Measurements from ENCODE around the gene STK32C.

STK32C gene

DNA sequence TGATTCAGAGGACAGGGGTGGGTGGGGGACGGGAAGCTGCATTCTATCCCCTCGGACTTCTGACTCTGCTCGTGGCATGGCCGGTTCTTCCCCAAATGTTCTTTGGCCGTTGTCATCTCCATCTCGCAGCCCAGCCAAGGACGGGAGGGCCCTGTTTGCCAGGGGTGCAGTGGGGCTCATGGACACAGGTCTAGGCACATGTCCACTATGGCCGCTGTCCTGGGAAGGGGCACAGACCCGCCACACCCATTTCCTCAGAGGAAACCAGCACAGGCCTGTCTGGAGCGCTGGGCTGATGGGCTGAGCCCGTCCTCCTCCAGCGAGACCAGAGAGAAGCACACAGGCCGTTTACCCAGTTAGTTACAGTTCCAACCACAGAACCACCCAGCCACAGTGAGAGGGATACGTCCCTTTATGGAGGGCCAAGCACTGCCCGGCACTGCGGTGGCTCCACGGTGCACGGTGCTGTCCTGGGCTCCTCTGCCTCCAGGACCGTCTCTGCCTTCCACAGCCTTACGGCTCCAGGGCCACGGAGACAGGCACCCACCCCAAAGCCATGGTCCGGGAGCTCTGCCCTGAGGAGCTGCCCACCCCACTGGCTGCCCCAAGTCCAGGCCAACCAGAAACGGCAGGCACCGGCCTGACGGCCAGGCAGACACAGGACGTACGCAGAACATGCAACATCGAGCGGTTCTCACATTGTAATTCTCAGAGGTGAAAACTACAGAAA, 100.8 kb downstream of the STK32C start:
- no peak for DNase-seq

DNA sequence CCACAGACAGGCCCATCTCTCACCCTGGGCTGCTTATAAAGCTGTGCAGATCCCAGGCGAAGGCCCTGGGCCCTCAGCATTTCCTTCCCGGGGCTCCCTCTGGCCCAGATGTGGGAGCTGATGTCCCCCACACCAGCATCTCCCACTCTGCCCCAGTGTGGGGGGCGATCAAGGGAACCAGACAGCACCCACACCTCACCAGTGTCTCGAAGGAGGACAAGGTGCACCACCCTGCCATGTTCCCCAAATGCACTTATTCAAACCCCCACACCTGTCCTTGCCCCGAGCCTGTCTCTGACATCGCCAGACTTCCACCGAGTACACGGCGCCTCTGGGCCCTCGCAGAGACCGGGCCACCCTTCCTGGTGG, 101.4 kb downstream of the STK32C start:
- no peak for DNase-seq

GRCh38 chr10:132205650-132206376, 101.9 kb downstream of the STK32C start:
- DNase-seq: no peak

- DNase-seq: no peak
These were observed 102.8 kb downstream of the STK32C start for GRCh38 chr10:132204781-132205473.

- DNase-seq: no peak
These were observed 103.5 kb downstream of the STK32C start for GRCh38 chr10:132204078-132204780.

- DNase-seq: no peak
These were observed 104.3 kb downstream of the STK32C start for GRCh38 chr10:132203256-132204077.

GRCh38 chr10:132202070-132202970, 105.4 kb downstream of the STK32C start:
- DNase-seq: no peak

DNA sequence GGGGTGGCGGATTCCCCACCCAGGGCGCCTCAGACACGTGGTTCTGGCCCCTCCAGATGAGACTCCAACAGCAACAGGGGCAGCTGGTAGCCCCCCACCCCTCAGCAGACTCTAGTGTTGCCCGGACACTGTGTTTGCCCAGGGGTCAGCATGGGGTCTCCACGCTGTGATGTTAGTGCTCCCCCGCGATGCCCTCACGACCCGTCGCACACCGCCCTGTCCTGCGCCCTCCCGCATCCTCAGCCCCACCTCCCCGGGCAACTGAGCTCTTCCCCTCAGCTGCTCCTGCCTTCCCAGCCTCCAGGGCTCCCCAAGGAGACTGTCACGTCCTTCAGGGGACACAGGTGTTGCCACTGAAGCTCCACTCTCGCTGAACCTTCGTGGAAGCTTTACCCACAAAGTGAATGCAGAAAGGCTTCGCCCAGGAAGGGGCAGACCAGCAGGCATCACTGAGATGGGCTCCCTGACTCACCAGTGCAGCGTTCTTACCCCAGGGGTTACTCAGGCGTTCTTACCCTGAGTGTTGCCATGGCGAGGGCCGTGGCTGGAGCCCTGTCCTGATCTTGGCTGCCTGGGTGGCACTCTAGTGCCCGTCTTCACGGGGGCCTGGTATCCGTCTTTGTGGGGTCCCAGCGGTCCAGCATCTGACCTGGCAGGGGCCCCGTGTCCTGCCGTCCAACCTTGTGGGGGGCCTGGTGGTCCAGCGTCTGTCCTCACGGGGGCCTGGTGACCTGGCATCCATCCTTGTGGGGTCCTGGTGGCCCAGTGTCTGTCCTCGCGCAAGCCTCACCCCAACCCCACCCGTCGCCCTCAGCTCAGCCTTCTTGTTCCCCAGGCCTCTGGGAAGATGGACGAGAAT, 106.4 kb downstream of the STK32C start:
- DNase-seq: no peak

- DNase-seq: no peak
These were observed 107.2 kb downstream of the STK32C start for GRCh38 chr10:132200344-132201110.

DNA sequence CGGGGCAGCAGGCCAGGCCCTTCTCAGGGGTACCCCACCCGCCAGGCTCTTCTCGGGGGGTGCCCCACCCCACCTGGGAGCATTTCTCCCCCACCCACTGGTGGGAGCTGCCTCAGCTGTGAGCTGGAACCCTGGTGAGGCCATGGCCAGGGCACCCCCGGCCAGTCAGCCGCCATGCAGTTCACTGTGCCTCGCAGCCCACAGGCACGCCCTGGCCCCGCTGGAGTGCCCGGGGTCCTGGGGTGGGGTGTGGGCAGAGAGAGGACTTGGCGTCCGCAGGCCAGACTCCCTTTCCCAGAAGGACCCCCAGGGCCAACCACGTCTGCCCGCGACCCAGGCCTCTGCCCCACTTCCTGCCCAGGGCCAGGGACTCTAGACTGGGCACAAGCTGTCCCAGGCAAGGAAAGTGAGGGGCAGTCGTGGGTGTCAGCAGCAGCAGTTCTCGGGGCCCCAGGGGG, 107.9 kb downstream of the STK32C start:
- DNase-seq: no peak

GRCh38 chr10:132199268-132199853, 108.4 kb downstream of the STK32C start:
- DNase-seq: no peak

- no peak for DNase-seq
These were observed 109.2 kb downstream of the STK32C start for GRCh38 chr10:132198381-132199181.

DNA sequence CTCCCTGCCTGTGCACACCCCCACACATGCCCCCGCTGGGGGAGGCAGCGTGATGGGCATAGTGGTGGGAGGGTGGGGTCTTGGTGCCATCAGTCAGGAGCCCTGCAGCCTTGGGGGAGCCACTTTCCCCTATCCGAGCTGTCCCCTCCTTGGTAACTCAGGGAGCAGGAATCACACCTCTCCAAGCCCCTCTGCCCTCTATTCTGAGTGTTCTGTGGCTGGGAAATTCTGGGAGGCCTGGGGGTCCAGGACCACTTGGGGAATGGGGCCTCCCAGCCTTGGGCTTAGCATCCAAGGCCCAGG, 109.7 kb downstream of the STK32C start:
- DNase-seq: no peak

GRCh38 chr10:132197271-132198067, 110.3 kb downstream of the STK32C start:
- no peak for DNase-seq

- no peak for DNase-seq
These were observed 111.3 kb downstream of the STK32C start for GRCh38 chr10:132196178-132197113.

Data from right forelimb (tissue), 1 donor.